ENCODE results near the gene MBIP.

DNA sequence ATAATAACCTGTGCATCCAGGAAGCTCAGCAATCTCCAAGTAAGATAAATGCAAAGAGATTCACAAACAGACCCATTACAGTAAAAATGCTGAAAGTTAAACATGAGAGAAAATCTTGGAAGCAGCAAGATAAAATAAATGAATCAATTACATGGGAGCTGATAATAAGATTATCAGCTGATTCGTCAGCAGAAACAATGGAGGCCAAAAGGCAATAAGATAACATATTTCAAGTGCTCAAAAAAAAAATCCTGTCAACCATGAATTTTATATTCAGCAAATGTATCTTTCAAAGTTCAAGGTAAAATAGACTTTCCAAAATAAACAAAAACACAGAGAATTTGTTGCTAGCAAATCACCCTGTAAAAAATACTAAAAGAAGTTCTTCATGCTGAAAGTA lies 36.4 kb upstream of the MBIP start:
- TF ChIP-seq, protein P1, sequence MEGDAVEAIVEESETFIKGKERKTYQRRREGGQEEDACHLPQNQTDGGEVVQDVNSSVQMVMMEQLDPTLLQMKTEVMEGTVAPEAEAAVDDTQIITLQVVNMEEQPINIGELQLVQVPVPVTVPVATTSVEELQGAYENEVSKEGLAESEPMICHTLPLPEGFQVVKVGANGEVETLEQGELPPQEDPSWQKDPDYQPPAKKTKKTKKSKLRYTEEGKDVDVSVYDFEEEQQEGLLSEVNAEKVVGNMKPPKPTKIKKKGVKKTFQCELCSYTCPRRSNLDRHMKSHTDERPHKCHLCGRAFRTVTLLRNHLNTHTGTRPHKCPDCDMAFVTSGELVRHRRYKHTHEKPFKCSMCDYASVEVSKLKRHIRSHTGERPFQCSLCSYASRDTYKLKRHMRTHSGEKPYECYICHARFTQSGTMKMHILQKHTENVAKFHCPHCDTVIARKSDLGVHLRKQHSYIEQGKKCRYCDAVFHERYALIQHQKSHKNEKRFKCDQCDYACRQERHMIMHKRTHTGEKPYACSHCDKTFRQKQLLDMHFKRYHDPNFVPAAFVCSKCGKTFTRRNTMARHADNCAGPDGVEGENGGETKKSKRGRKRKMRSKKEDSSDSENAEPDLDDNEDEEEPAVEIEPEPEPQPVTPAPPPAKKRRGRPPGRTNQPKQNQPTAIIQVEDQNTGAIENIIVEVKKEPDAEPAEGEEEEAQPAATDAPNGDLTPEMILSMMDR (IDR thresholded peaks at IDR 0.05; ENCODE audit: insufficient read depth, low read length): no peak
- no peak for TF ChIP-seq REST (IDR thresholded peaks at IDR 0.05; ENCODE audit: insufficient replicate concordance, low read depth)
- TF ChIP-seq GABPA (IDR thresholded peaks at IDR 0.05; ENCODE audit: low read depth): no peak
